ENCODE measurements around the gene RFTN1. TPM values are rescaled to one million over a fixed set of nuclear protein-coding genes. Genes with fewer than 3 reads are reported as not detected.

Gene RFTN1
- total RNA-seq, 1 experiment from 2014 or later: 2.2 TPM

- WGBS (ENCODE audit: extremely low coverage, insufficient read length, low lambda C conversion rate): no CpG with 5 or more reads among the region's 5 CpGs
- no peak overlapping the region for H3K4me2 ChIP-seq (ENCODE audit: insufficient read depth, insufficient read length, low read length)
- H2BK5ac ChIP-seq (ENCODE audit: insufficient read length, low read length): no peak overlapping the region
- H2BK20ac ChIP-seq (ENCODE audit: low read depth, low read length, poor library complexity, severe bottlenecking): no peak overlapping the region
- no peak overlapping the region for H4K8ac ChIP-seq (replicated peaks; ENCODE audit: insufficient read length, low read depth, low read length)
- H3T11ph ChIP-seq (ENCODE audit: low read length): no peak overlapping the region
- H4K20me1 ChIP-seq (ENCODE audit: control insufficient read depth, insufficient read depth, insufficient read length): no peaks in the 10 kb centered on the region
- H3K27me3 Mint-ChIP-seq (ENCODE audit: low read depth): no peaks in the 10 kb centered on the region; the same call in 1 of the 2 replicates
- no peaks in the 10 kb centered on the region for H3K23me2 ChIP-seq (ENCODE audit: insufficient read length, low read depth, low read length, poor library complexity, severe bottlenecking)
- no peak overlapping the region for H3K23ac ChIP-seq (ENCODE audit: insufficient read length, low read depth, low read length)
- H3K18ac ChIP-seq (ENCODE audit: insufficient read length, low read depth, low read length): no peak overlapping the region
- peaks cover 0 to 2% (median 0%) of the 10 kb centered on the region in 3 experiments; a peak in 1 of 7 replicates for H3K36me3 Mint-ChIP-seq (ENCODE audit: insufficient read depth in 1 of 3, low read depth in 3 of 3)
- H3K14ac ChIP-seq (ENCODE audit: insufficient read depth, low read length): 0 out of 2 replicates have a peak overlapping the region, but pooled peaks have one; percentile 37
- no peak overlapping the region for H3K9ac ChIP-seq (ENCODE audit: extremely low read depth, insufficient read length, low read length)
- H3K4ac ChIP-seq (ENCODE audit: low read depth, low read length): no peak overlapping the region
- no peak overlapping the region for H2AFZ ChIP-seq (ENCODE audit: low read length)
- H3K4me3 Mint-ChIP-seq: no peak overlapping the region
- no peak overlapping the region for H2BK120ac ChIP-seq (ENCODE audit: low read depth, low read length, poor library complexity, severe bottlenecking)
- no peak overlapping the region for H4K91ac ChIP-seq (ENCODE audit: insufficient read length, low read depth, low read length)
- no peak overlapping the region for H2BK12ac ChIP-seq (ENCODE audit: insufficient read length, low read depth, low read length)
- H3K27ac Mint-ChIP-seq: peak overlapping the region in 2 of 3 experiments; percentile 38 to 72; a peak in 4 of 7 replicates
- H3K4me1 Mint-ChIP-seq: peaks cover 30 to 42% of the 10 kb centered on the region in 2 experiments
- H3K79me2 ChIP-seq (ENCODE audit: insufficient read depth, low read length): no peaks in the 10 kb centered on the region
- no peak for DNase-seq
- H3K9me3 Mint-ChIP-seq: no peaks in the 10 kb centered on the region; a peak in 1 of 5 replicates
- H3K9me3 ChIP-seq (ENCODE audit: control insufficient read depth, low read depth, low read length): no peaks in the 10 kb centered on the region
- no peak overlapping the region for H2BK15ac ChIP-seq (ENCODE audit: low read depth, low read length)
- H3K56ac ChIP-seq (ENCODE audit: insufficient read length, low read depth, low read length): no peak overlapping the region
- no peak overlapping the region for H4K5ac ChIP-seq (ENCODE audit: insufficient read length, low read depth, low read length)
- H3K4me1 ChIP-seq (ENCODE audit: insufficient read depth, low read length): peaks cover 4% of the 10 kb centered on the region
- no peaks in the 10 kb centered on the region for H3K79me1 ChIP-seq (ENCODE audit: insufficient read depth, low read depth, low read length, poor library complexity, severe bottlenecking)
- no peak for TF ChIP-seq CTCF (conservative IDR thresholded peaks at IDR 0.05)
- no peak overlapping the region for H3K27ac ChIP-seq (ENCODE audit: insufficient read length, low read depth, low read length)
- H3K27me3 ChIP-seq (ENCODE audit: insufficient read depth, low read length): no peaks in the 10 kb centered on the region
- no peak overlapping the region for H2AK5ac ChIP-seq (ENCODE audit: insufficient read length, low read length)
Measured at GRCh38 chr3:16369276-16369675, 144.2 kb downstream of the RFTN1 start.
